Epithelial cell of esophagus (primary cell): ENCODE results near the gene ENOPH1.
"Not testable (repeated sequence)": the region's sequence is repeated elsewhere in the genome, so short reads cannot be mapped to it uniquely, and the experiment has no call there.

Experiments
- DNase-seq: peaks from one replicate; pipeline ENCODE4 v3.0.0; 2010; ENCODE audit warnings: low read depth
- H3K4me3 ChIP-seq: 2 replicates; pipeline ENCODE4 v1.5.1; 2011; ENCODE audit warnings: mild to moderate bottlenecking, low read length, control low read depth
- CTCF ChIP-seq: IDR thresholded peaks from 2 replicates; pipeline ENCODE4 v1.5.1; 2011; ENCODE audit warnings: low read depth, mild to moderate bottlenecking, low read length, control low read depth, inconsistent platforms; ENCODE audit not compliant: insufficient read depth; ENCODE audit errors: missing control alignments

ENOPH1 gene

GRCh38 chr4:82394896-82395295, 35.5 kb upstream of the ENOPH1 start:
- H3K4me3 ChIP-seq = no peak overlapping the region
- DNase-seq = peak; percentile 99
- no peak for TF ChIP-seq CTCF

- no peak for TF ChIP-seq CTCF
- H3K4me3 ChIP-seq = no peak overlapping the region
- no peak for DNase-seq
Observed at GRCh38 chr4:82397527-82397926, 32.9 kb upstream of the ENOPH1 start.

GRCh38 chr4:82398263-82398662, 32.1 kb upstream of the ENOPH1 start:
- no peak overlapping the region for H3K4me3 ChIP-seq
- no peak for TF ChIP-seq CTCF
- DNase-seq = no peak

- H3K4me3 ChIP-seq = no peak overlapping the region
- TF ChIP-seq CTCF = no peak
- DNase-seq = peak; percentile 62
Observed at GRCh38 chr4:82401600-82401999, 28.8 kb upstream of the ENOPH1 start.

- no peak for TF ChIP-seq CTCF
- DNase-seq = no peak
- no peak overlapping the region for H3K4me3 ChIP-seq
Observed at GRCh38 chr4:82402196-82402775, 28.1 kb upstream of the ENOPH1 start.

- TF ChIP-seq CTCF = no peak
- no peak for DNase-seq
- no peak overlapping the region for H3K4me3 ChIP-seq
Observed at GRCh38 chr4:82403725-82404124, 26.7 kb upstream of the ENOPH1 start.

GRCh38 chr4:82415061-82415460, 15.3 kb upstream of the ENOPH1 start:
- not testable (repeated sequence) for H3K4me3 ChIP-seq, DNase-seq
